Fibroblast of skin of left quadriceps (primary cell): ENCODE results near the gene TMEM200C.
"Not testable (repeated sequence)": the region's sequence is repeated elsewhere in the genome, so short reads cannot be mapped to it uniquely, and the experiment has no call there.

Experiments
- DNase-seq, 2 experiments: peaks; one replicate each; pipeline ENCODE4 v3.0.0-alpha.2; 2013; ENCODE audit warnings: low read depth in 2 of 2

The TMEM200C gene

DNA sequence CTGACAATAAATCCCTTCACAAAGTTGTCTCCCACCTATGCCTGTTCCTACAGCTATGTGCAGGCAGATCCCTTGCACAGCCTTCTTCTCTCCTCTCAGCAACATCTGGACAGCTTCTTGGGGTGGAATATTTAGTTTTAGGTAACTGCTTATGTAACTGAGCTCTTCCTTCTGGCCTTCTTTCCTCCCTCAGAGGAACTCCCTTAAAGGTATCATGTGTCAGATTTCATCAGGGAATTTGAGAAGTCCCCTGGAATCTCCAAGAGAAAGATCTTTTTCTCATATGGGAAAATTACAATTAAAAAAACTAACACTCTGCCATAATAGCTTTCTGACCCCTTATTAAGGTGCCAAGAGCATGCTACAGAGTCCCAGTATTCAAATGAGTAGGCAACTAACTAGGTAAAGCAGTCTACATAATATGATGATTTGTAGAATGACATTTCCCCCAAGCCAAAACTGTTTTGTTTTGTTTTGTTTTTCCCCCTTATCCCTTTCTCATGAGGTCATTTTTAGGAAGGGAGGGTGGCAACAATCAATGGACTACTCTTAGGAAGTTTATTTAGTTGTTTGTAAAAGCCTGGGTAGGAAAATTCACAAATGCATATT, 2.4 kb downstream of the TMEM200C start:
- no peak for DNase-seq

DNA sequence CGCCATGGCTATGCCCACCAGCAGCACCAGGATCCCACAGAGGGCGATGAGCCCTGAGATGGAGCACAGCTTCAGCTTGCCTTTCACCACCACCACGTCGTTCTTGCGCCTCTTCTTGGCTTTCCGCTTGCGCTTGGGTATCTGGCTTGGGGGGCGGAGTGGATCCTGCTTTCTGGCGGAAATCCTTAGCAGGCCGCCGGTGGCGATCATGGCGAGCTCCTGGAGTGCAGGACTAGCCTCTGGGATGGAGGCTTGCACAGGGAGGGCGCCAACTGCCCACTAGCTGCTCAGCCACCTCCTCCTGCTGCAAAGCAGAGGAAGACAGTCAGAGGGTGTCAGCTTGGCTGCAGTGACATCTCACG, 3.5 kb downstream of the TMEM200C start:
- no peak for DNase-seq

DNA sequence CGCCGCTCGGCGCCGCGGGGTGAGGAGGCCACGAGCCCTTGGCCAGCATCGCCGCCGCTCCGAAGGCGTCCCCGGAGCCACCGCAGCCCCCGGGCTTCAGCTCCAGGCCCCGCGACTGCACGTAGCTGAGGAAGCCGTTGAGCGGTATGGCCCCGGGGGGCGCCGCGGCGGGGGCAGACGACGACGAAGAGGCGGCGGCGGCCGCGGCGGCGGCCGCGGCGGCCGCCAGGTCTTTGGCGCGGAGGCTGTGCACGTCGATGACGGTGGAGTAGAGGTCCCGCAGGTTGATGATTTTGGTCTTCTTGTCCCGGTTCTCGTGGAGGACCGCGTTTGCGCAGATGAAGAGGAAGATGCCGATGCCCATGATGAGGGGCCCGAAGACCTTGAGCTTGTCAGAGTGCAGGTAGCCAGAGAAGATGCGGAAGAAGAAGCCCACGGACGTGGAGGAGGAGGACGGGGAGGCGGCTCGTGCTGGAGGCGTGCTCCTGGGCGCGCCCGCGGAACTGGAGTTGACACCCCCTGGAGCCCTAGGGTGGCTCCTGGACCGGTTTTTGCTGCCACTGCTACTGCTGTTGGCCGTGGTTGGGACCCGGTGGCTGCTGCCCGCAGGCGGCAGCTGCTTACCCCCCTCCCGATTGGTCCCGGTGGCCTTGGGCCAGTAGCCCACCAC, 4.0 kb downstream of the TMEM200C start:
- DNase-seq, result no peak

DNA sequence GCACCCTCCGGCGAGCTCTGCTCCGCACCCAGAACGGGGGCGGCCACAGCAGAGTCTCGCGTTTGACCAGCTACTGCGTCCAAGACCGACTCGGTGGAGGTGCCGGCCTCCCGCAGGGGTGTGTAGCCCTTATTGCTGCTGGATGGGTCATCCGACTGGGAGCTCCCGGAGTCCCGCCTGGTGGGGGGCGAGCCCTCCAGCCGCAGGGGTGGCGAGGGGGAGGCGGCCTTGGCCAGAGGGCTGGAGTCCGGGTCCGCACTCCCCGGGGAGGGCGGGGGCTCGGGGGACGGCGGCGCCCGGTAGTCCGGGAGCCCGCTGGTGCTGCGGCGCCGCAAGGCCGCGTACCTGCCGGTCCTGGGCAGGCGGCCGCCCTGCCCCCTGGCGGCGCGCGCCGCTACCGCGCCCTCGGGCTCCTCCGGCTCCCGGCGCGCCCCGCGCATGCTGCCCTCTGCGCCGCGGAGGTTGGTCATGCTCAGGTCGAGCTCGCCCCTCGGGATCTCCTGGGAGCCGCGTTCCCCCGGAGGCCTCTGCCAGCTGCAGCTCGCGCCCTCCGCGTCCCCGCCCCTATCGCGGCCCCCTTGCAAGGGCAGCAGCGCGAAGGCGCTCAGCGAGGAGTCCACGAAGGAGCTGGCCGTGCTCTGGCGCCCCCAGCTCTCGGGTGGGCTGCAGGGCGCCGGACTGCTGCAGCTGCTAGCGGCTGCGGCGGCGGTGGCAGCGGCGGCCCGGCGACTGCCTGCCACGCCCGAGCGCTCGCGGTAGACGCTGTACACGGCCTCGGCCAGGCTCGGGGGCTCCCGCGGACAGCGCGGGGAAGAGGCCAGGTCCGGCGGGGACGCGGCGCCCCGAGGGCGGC, 4.8 kb downstream of the TMEM200C start:
- no peak for DNase-seq

DNA sequence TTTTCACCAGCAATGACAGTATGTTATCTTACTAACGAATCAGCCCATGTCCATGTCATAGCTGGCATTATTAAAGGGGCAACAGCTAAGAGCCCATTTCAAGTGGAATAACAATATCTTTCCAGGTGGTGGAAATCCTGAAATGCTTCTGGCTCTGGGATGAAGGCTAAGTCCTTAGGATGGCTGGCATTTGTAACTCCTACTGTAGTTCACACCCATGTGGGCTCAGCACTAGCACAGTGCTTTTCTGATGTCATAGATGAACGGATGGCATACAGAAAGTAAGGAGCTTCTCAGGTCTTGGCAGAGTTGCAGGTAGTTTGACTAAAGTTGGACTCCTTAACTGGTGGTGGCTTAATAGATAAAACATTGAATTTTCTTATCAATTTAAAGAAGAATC, 10.0 kb downstream of the TMEM200C start:
- no peak for DNase-seq

DNA sequence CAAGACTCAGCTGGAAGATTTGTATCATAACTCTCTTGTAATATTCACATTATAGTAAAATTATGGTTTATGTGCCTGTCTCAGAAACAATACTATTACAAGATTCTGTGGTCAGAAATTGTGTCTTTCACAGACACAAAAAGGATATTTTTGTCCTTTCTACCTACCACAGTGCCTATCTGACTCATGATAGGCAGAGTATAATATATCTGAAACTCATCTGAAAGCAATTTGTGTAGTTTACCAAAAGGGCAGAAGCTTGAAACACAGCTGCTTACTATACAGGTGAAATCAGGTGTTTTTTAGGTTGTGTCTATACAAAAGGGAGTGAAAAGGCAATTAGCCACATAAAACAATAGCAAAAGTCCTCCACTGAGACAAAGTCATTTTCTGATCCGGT, 10.9 kb downstream of the TMEM200C start:
- DNase-seq, result no peak

DNA sequence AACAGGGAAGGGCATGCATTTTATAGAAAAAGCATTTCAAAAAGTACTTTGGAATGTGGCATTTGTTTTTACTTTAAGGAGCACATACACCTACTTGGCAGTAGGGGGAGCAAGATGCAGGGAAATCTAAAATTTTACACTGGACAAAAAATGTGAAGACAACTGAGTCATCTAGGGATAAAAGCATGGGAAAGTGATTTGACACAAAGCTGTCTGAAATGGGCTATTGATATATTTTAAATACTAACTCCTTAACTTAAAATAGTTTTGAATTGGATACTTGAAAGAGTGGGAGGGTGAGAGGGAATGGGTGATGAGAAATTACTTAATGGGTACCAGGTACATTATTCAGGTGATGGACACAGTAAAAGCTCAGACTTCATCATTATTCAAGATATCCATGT, 15.8 kb downstream of the TMEM200C start:
- DNase-seq, result peak; percentile 20 to 37

DNA sequence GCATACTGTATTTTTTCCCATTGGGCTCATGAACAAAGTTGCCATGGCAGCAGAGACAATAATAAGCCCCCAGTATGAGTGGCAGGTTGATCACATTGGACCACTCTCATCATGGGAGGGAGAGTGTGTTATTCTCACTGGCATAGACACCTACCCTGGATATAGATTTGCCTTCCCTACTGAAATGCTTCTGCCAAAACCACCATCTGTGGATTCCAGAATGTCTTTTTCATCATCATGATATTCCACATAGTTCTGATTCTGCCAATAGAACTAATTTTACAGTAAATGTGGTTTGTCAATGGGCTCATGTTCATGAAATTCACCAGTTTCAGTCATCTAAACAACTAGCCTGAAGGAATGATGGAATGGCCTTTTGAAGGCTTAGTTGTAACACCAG, 18.4 kb downstream of the TMEM200C start:
- no peak for DNase-seq

DNA sequence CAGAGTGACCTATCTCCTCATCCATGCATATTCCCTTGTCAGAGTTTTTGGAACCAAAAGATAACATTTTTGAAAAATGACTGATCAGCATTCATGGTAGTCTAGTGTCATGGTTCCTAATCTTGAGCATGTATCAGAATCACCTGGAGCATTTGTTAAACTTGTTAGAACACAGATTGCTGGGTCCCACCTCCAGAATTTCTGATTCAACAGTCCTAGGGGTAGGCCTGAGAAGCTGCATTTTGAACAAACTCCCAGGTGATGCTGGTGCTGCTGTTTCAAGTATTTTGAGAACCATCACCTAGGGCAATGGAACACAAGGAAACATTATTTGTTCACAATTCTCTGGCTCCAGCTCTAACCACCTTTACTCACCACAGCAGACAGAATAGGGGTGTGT, 21.0 kb downstream of the TMEM200C start:
- no peak for DNase-seq

DNA sequence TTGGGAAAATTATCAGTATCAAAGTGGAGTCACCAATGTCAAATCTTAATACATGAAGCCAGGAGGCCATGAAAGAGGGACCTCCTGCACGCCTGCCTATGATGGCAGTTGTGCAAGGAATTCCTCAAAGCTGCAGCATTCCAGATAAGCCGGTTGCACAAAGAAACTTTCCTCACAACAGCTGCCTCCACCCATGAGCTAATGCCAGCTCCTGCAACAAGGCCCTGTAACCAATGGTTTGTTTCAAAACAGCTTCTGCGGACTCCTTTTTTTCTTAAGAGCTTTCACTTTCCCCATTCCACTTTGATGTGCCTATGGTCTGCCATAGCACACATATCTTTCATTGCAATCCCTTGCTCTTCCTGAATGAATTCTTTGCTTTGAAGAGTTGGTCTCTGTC, 22.4 kb downstream of the TMEM200C start:
- no peak for DNase-seq

DNA sequence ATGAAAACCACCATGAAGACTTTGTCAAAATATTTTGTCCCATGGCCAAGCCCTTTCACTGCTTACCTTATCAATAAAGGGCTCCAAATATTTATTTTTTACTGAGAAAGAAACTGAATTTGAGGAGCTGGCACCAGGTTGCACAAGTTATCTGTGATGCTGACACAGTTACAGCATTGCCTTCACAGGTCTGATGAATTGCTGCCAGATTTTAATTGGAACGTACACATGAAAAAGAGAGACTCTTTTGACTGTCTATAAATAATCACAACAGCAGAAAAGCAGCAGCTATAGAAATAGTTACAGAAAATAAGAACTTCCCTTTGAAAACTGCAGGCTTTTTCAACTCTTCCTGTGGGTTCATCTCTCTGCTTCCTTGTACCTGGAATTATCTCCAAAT, 23.9 kb downstream of the TMEM200C start:
- DNase-seq, result no peak

DNA sequence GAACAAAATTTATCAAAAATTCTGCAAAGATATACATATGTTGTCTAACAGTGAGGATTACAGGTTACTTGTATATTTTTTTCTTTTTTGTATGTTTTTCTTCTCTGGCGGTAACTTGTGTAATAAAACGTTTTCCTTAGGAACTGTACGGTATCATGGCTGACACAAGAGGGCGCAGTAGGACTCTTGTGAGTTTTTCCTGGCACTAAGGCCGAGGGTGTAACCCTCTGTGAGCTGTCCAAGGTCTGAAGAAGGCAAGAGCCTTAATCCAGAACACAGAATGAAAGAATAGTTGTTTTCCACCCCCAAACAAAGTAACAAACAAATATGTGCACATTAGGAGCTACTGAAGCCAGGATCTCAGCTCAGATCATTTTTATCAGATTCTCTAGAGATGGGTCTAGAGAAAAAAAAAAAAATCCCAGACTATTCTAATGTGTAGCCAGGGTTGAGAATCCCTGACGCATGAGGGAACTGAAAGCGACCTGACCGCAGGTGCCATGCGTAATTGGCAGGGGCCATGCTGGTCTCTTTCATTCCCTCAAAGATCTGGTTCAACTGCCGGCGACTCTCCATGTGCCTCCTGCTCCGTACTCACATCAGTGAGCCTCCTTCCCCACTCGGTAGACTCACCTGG, 27.0 kb downstream of the TMEM200C start:
- peak; percentile 63 to 64 for DNase-seq

DNA sequence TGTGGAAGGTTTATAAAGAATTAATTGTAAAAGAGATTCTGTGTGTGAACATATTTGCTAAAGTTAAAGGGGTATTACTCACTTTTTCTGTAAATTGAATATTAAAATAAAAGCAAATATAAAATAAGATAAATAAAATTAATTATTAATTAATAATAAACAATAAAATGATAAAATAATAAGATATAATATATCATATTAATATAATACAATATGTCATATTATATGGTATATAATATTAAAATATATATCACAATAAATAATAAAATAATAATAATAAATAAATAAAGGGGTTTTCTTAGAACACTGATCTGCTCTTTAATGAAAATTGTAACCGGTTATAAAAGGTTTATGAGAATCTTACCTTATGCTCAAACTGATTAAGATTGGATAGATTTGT, 29.8 kb downstream of the TMEM200C start:
- DNase-seq, result no peak

DNA sequence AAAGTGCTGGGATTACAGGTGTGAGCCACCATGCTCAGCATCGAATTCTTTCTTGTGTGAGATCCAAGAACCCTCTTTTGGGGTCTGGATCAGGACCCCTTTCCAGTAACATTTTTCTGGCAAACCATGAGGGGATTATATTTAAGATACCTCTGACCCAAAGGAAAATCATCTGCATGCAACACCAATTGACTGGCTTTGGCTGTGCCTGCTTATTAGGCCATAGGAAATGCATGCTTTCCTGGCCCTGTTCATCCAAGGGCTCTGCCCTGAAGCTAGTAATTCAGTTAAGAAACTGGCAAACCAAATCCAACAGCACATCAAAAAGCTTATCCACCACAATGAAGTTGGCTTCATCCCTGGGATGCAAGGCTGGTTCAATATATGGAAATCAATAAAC, 33.2 kb downstream of the TMEM200C start:
- DNase-seq, result not testable (repeated sequence)

DNA sequence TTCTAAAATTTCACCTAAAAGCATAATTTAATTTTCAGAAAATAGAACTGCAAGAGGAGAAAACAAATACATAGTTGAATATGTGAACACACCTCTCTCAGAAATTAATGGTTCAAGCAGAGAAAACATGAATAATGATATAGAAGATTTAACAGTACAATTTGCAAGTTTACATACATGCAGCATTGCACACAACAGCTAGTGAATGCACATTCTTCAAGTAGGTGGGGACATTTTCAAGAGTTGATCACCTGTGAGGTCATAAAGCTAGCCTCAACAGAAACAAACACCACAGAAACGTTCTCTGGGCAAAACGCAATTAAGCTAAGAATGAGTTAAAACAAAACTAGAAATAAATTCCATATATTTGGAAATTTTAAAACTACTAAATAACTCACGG, 38.1 kb downstream of the TMEM200C start:
- DNase-seq, result no peak

DNA sequence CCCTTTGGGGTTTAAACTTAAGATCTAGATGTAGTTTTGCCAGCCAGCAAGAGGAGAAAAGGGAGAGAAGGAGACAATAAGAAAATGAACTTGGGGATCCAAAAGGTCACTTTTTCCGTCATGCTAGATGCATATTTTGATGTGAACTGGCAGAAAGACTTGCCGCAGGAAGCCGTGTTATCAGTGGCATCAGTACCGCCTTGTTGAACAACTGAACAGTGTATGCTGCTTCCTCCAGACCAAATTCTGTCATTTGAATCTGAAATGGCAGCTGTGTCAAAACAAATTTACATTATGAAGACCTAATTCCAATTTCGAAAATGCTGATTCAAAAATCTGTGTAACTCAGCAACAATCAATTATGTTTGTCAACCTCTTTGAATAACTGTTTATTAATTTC, 42.1 kb downstream of the TMEM200C start:
- no peak for DNase-seq

DNA sequence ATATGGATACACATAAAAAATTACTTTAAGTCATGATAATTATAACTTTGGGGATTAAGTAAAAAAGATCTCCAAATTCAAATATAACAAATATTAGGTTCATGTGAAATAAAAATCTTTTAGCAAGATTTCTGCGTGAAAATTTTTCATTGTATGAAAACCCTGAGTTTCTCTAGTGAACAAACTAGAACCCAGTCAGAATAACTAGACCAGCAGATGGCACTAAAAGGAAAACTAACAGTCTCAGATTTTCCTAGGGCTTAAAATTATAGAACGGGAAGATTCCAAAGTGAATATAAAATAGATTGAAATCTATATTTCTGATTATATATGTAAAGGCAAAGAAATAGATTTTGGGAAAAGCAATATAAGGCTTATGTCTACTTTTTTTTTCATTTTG, 43.3 kb downstream of the TMEM200C start:
- no peak for DNase-seq

DNA sequence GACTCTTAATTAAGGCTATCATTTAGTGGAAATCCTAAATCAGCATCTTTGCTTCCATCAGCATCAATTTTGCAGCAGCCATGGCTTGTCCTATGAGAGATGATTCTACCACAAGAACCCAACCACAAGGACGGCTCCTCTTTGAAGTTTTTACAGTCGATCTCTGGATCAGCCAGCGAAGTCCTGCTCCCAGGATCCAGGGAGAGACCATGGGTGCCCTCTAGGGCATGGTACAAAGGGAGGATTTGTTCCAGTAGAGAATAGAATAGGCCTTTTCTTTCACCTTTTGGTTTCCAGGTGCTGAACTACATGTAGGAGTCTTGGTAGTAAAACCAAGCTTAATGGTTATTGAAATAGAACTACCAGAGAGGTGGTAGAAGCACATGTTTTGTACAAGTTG, 52.7 kb downstream of the TMEM200C start:
- DNase-seq, result no peak

DNA sequence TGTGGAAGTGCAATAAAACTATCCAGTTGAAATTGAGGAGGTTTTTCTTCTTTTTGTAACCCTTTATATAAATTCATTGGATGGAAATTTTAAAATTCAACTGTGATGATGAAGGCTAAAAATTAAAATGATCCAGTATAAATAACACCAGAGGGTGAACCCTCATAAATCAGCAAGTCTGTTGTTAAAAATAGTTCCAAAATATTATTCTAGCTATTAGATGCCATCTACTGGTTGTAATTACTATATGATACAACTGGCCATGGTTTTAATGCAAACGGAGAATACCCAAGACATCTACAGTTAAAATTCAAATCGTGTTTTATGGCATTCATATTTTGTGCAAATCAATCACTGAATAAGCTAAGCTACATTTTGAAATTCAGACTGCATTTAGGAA, 53.8 kb downstream of the TMEM200C start:
- no peak for DNase-seq

DNA sequence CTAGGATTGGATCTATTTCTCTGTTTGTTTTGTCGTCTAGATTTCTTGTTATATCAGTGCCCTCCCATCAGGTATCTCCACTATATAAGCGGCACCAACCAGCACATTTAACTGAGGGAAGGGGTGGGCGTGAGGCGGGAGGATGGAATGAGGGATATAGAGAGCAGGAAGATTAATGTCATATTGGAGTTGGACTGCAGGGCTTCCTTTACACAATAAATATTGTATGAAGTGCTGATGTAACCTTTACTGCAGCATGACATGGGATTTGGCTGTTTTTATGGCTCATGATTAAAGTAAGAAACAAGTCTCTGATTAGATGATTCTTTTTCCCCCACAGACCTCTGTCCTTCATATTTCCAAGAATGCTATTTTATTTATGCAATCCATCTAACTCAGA, 54.8 kb downstream of the TMEM200C start:
- no peak for DNase-seq

DNA sequence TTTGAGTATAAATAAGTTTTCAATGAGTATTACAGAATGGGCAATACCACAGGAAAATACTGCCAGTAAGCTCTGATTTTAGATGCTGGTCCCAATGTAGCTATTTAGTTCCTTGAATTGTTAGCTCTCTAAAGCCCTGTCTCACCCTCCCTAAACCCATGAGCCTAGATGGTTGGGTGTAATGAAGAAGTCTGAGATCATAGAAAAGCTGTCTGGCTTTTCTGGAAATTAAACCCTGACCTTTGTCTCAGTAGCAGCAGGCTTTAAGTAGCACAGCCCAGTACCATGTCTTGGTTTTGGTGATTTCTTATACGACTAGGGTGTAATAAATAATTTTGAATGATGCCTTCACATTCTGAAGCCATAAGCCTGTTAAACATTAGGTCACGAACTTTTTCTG, 55.3 kb downstream of the TMEM200C start:
- no peak for DNase-seq

DNA sequence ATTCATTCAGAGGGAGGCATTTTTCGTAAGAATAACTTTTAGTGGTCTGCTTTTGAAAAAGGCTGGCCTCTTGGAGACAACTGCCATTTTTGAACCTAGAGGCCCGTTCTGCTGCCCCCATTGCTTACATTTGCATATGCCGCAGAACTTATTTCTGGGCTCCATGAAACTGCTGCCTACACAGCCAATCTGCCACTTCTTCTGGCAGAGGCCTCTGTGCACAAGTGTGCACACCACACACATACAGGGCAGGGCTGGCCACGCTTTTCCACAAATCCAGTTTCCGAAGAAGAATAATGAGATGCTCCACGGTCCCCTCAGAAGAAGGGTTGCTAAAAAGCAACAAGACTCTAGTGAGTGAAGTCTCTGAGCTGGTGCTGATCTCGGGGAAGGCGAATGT, 56.2 kb downstream of the TMEM200C start:
- no peak for DNase-seq
